Panc1 (cell line): ENCODE data around the gene TSHZ2. TPM values are rescaled to one million over a fixed set of nuclear protein-coding genes. Genes with fewer than 3 reads are reported as not detected.
"Not testable (repeated sequence)": the region's sequence is repeated elsewhere in the genome, so short reads cannot be mapped to it uniquely, and the experiment has no call there.

Experiments
- ATAC-seq: fragments of 200-7000 bp; cut with Tn5 transposase; 2 replicates; pipeline ENCODE4 v1.9.1; 2020; ENCODE audit warnings: mild to moderate bottlenecking, moderate library complexity
- BruUV-seq: library from RNA; stranded (reverse); fragments of 400-500 nt; replicated peaks from 2 replicates; lab custom pipeline; 2021; lab: Mats Ljungman, UMichigan
- CTCF ChIA-PET: fragments of 300-600 bp; sonication (Branson Sonifier 250); formaldehyde crosslinking; loops from one replicate; lab custom pipeline; 2022; ENCODE audit warnings: antibody characterized with exemption; lab: Charles Lee
- POLR2A ChIA-PET: fragments of 300-600 bp; sonication (Branson Sonifier 250); formaldehyde crosslinking; loops from one replicate; lab custom pipeline; 2022; ENCODE audit warnings: antibody characterized with exemption; lab: Charles Lee
- DNase-seq: peaks from one replicate; pipeline ENCODE4 v3.0.0-alpha.2; 2010; ENCODE audit warnings: low read depth, low spot score
- H3K27ac ChIP-seq: 2 replicates; pipeline ENCODE4 v1.5.1; 2011; ENCODE audit warnings: mild to moderate bottlenecking, low read length, inconsistent platforms
- H3K27me3 ChIP-seq: fragments of 200-500 bp; sonication (Bioruptor generic); 2 replicates; pipeline ENCODE4 v1.6.0; 2014; ENCODE audit warnings: low read length, inconsistent platforms; ENCODE audit not compliant: control insufficient read depth, insufficient read depth
- H3K36me3 ChIP-seq: fragments of 200-500 bp; sonication (Bioruptor generic); 2 replicates; pipeline ENCODE4 v1.5.1; 2014; ENCODE audit warnings: inconsistent platforms, mild to moderate bottlenecking, low read length, moderate library complexity; ENCODE audit not compliant: control insufficient read depth, insufficient read depth
- H3K4me1 ChIP-seq: 2 replicates; pipeline ENCODE4 v1.5.1; 2011; ENCODE audit warnings: inconsistent platforms, mild to moderate bottlenecking, low read length, moderate library complexity; ENCODE audit not compliant: control insufficient read depth, insufficient read depth
- H3K4me3 ChIP-seq, 2 experiments: 2 replicates each; pipeline ENCODE4 v1.5.1; 2011 to 2012; ENCODE audit warnings: low read depth in 2 of 2, low read length in 2 of 2, mild to moderate bottlenecking in 2 of 2, inconsistent platforms in 1 of 2, moderate library complexity in 1 of 2
- H3K9me3 ChIP-seq: fragments of 200-500 bp; sonication (Bioruptor generic); 2 replicates; pipeline ENCODE4 v1.5.1; 2014; ENCODE audit warnings: low read depth, mild to moderate bottlenecking, inconsistent platforms, low read length, moderate library complexity; ENCODE audit not compliant: control insufficient read depth, insufficient read depth
- POLR2AphosphoS5 ChIP-seq: IDR thresholded peaks from 2 replicates; pipeline ENCODE4 v1.6.1; 2012; ENCODE audit warnings: mild to moderate bottlenecking, low read depth, low read length, moderate library complexity
- SIN3A ChIP-seq: IDR thresholded peaks from 2 replicates; pipeline ENCODE4 v1.6.1; 2012; ENCODE audit warnings: low read depth, mild to moderate bottlenecking, low read length, moderate library complexity, borderline replicate concordance; ENCODE audit not compliant: insufficient read depth
- TCF7L2 ChIP-seq: IDR thresholded peaks from 2 replicates; pipeline ENCODE4 v1.6.1; 2011; ENCODE audit warnings: mild to moderate bottlenecking, low read depth, low read length, inconsistent platforms
- in situ Hi-C: cut with HindIII; loops from 2 replicates; pipeline ENCODE4 v1.10.0; 2016; ENCODE audit warnings: low sequenced_read_pairs, low pct_unique_long_range_greater_than_20kb
- intact Hi-C: fragments of 100-400 bp; cut with micrococcal nuclease; formaldehyde crosslinking; loops from one replicate; pipeline ENCODE4 v1.10.0; 2022; ENCODE audit not compliant: unreplicated experiment
- total RNA-seq: library from RNA; stranded (reverse); gene quantifications from one replicate; pipeline ENCODE4 v1.2.1, GENCODE V29; 2021; ENCODE audit not compliant: unreplicated experiment
- TF ChIP-seq, protein P1 (sequence below), 2 experiments: IDR thresholded peaks; 2 replicates each; pipeline ENCODE4 v1.6.1; 2011 to 2012; ENCODE audit warnings: low read depth in 2 of 2, control low read depth in 1 of 2, low read length in 1 of 2, mild to moderate bottlenecking in 1 of 2, moderate library complexity in 1 of 2; ENCODE audit not compliant: insufficient read depth in 1 of 2
- TF ChIP-seq, protein P2 (sequence below): fragments of 450-650 bp; IDR thresholded peaks from 2 replicates; pipeline ENCODE4 v1.5.1; 2017; ENCODE audit warnings: mild to moderate bottlenecking

Gene TSHZ2
- total RNA-seq, 1 experiment from 2014 or later, result 0.36 TPM

DNA sequence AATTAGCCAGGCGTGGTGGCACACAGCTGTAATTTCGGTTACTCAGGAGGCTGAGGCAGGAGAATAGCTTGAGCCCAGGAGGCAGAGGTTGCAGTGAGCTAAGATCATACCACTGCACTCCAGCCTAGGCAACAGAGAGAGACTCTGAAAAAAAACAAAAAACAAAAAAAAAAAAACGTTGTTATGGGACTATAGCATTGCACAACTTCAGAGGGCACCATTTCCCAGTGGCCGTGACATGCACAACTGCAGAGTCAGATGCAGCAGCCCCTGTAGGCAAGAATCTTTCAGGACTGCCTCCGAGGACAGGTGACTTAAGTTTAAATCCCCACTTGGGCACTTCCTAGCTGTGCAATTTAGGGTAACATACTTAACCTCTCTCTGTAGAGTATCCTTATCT lies 557.5 kb downstream of the TSHZ2 start:
- TF ChIP-seq TCF7L2 (no peak), SIN3A (no peak), POLR2AphosphoS5 (no peak)
- TF ChIP-seq, protein P1, sequence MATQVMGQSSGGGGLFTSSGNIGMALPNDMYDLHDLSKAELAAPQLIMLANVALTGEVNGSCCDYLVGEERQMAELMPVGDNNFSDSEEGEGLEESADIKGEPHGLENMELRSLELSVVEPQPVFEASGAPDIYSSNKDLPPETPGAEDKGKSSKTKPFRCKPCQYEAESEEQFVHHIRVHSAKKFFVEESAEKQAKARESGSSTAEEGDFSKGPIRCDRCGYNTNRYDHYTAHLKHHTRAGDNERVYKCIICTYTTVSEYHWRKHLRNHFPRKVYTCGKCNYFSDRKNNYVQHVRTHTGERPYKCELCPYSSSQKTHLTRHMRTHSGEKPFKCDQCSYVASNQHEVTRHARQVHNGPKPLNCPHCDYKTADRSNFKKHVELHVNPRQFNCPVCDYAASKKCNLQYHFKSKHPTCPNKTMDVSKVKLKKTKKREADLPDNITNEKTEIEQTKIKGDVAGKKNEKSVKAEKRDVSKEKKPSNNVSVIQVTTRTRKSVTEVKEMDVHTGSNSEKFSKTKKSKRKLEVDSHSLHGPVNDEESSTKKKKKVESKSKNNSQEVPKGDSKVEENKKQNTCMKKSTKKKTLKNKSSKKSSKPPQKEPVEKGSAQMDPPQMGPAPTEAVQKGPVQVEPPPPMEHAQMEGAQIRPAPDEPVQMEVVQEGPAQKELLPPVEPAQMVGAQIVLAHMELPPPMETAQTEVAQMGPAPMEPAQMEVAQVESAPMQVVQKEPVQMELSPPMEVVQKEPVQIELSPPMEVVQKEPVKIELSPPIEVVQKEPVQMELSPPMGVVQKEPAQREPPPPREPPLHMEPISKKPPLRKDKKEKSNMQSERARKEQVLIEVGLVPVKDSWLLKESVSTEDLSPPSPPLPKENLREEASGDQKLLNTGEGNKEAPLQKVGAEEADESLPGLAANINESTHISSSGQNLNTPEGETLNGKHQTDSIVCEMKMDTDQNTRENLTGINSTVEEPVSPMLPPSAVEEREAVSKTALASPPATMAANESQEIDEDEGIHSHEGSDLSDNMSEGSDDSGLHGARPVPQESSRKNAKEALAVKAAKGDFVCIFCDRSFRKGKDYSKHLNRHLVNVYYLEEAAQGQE (IDR thresholded peaks at IDR 0.05; ENCODE audit: insufficient read depth in 1 of 2, low read depth in 2 of 2, low read length in 1 of 2), result no peak
- TF ChIP-seq, protein P2, sequence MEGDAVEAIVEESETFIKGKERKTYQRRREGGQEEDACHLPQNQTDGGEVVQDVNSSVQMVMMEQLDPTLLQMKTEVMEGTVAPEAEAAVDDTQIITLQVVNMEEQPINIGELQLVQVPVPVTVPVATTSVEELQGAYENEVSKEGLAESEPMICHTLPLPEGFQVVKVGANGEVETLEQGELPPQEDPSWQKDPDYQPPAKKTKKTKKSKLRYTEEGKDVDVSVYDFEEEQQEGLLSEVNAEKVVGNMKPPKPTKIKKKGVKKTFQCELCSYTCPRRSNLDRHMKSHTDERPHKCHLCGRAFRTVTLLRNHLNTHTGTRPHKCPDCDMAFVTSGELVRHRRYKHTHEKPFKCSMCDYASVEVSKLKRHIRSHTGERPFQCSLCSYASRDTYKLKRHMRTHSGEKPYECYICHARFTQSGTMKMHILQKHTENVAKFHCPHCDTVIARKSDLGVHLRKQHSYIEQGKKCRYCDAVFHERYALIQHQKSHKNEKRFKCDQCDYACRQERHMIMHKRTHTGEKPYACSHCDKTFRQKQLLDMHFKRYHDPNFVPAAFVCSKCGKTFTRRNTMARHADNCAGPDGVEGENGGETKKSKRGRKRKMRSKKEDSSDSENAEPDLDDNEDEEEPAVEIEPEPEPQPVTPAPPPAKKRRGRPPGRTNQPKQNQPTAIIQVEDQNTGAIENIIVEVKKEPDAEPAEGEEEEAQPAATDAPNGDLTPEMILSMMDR, result no peak
- ChIA-PET POLR2A (no interaction called here), CTCF (no interaction called here)
- DNase-seq, result no peak
- intact Hi-C loops (no loop called here), in situ Hi-C loops (no loop called here)
- Histone ChIP-seq H3K36me3 (no peaks in the 10 kb centered on the region), H3K27me3 (no peaks in the 10 kb centered on the region), H3K4me3 (no peak overlapping the region), H3K27ac (no peak overlapping the region), H3K4me1 (no peaks in the 10 kb centered on the region), H3K9me3 (no peaks in the 10 kb centered on the region)
- no TSS peak for BruUV-seq
- ATAC-seq, result no peak

- Histone ChIP-seq H3K4me1 (no peaks in the 10 kb centered on the region), H3K27me3 (no peaks in the 10 kb centered on the region), H3K27ac (no peak overlapping the region), H3K4me3 (no peak overlapping the region), H3K36me3 (no peaks in the 10 kb centered on the region), H3K9me3 (no peaks in the 10 kb centered on the region)
- intact Hi-C loops (no loop called here), in situ Hi-C loops (no loop called here)
- CTCF ChIA-PET, result no interaction called here
- POLR2A ChIA-PET, result no interaction called here
- DNase-seq, result no peak
- no peak for ATAC-seq
- TF ChIP-seq POLR2AphosphoS5, result no peak
- TF ChIP-seq SIN3A, result no peak
- TF ChIP-seq, protein P1 (IDR thresholded peaks at IDR 0.05; ENCODE audit: insufficient read depth in 1 of 2, low read depth in 2 of 2, low read length in 1 of 2), result no peak
- TF ChIP-seq, protein P2, result no peak
- TF ChIP-seq TCF7L2, result no peak
- BruUV-seq, result no TSS peak
Measured at GRCh38 chr20:53530440-53530839, 558.3 kb downstream of the TSHZ2 start.

DNA sequence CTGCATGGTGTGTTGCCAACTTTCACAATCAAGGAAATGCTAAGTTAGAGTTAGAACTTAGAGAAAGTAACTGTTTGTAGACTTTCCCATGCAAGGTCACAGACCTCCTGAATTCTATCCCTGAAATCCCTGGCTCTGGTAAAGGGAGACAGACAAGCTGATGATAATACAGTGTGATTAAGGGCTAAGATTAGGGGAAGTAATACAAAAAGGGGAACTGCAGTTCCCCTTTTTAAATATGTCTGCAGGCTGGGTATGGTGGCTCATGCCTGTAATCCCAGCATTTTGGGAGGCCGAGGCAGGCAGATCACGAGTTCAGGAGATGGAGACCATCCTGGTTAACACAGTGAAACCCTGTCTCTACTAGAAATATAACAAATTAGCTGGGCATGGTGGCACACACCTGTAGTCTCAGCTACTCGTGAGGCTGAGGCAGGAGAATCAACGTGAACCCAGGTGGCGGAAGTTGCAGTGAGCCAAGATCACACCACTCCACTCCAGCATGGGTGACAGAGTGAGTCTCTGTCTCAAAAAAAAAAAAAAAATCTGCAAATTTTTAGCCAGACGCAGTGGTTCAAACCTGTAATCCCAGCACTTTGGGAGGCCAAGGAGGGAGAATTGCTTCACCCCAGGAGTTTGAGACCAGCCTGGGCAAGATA lies 560.6 kb downstream of the TSHZ2 start:
- H3K27me3 ChIP-seq, H3K4me3 ChIP-seq, CTCF ChIA-PET, POLR2A ChIA-PET, DNase-seq, ATAC-seq, H3K4me1 ChIP-seq, H3K27ac ChIP-seq, H3K9me3 ChIP-seq, intact Hi-C loops, in situ Hi-C loops, BruUV-seq, H3K36me3 ChIP-seq: not testable (repeated sequence)
